Trophoblast cell (in vitro differentiated cells and primary cell): ENCODE data around the gene KIR2DL3.
"Not testable (repeated sequence)": the region's sequence is repeated elsewhere in the genome, so short reads cannot be mapped to it uniquely, and the experiment has no call there.

Experiments used
- DNase-seq, 2 donors: peaks; one replicate each; pipeline ENCODE4 v3.0.0-alpha.2; 2016
- H2AFZ ChIP-seq: 2 replicates; pipeline ENCODE4 v1.6.1; 2013; ENCODE audit warnings: low read length, moderate library complexity, mild to moderate bottlenecking; ENCODE audit not compliant: insufficient read depth, poor library complexity
- H2AK5ac ChIP-seq: 2 replicates; pipeline ENCODE4 v1.6.1; 2013; ENCODE audit warnings: mild to moderate bottlenecking, low read length
- H2BK120ac ChIP-seq: 2 replicates; pipeline ENCODE4 v1.6.1; 2013; ENCODE audit warnings: low read length, mild to moderate bottlenecking, moderate library complexity; ENCODE audit not compliant: insufficient read depth, poor library complexity
- H2BK12ac ChIP-seq: 2 replicates; pipeline ENCODE4 v1.6.1; 2013; ENCODE audit warnings: mild to moderate bottlenecking, low read length, moderate library complexity
- H2BK5ac ChIP-seq: 2 replicates; pipeline ENCODE4 v1.6.1; 2013; ENCODE audit warnings: low read length, low read depth, moderate library complexity, mild to moderate bottlenecking; ENCODE audit not compliant: poor library complexity
- H3K14ac ChIP-seq: 2 replicates; pipeline ENCODE4 v1.6.1; 2013; ENCODE audit warnings: mild to moderate bottlenecking, low read length
- H3K18ac ChIP-seq: 2 replicates; pipeline ENCODE4 v1.6.1; 2013; ENCODE audit warnings: mild to moderate bottlenecking, low read length
- H3K23ac ChIP-seq: 2 replicates; pipeline ENCODE4 v1.6.1; 2013; ENCODE audit warnings: low read length
- H3K27ac ChIP-seq: 2 replicates; pipeline ENCODE4 v1.5.1; 2013; ENCODE audit warnings: low read depth, mild to moderate bottlenecking, inconsistent platforms, low read length, moderate library complexity
- H3K27me3 ChIP-seq: 2 replicates; pipeline ENCODE4 v1.6.1; 2013; ENCODE audit warnings: inconsistent platforms, mild to moderate bottlenecking, low read length, moderate library complexity; ENCODE audit not compliant: insufficient read depth
- H3K36me3 ChIP-seq, 2 experiments: 1 replicate in 1 of 2; 2 replicates in 1 of 2; pipeline ENCODE4 v1.6.1; 2013; ENCODE audit warnings: low read length in 2 of 2, mild to moderate bottlenecking in 2 of 2, moderate library complexity in 1 of 2; ENCODE audit not compliant: insufficient read depth in 2 of 2, control insufficient read depth in 1 of 2
- H3K4ac ChIP-seq: 2 replicates; pipeline ENCODE4 v1.6.1; 2013; ENCODE audit warnings: low read depth, mild to moderate bottlenecking, low read length, moderate library complexity
- H3K4me1 ChIP-seq, 2 experiments: 1 replicate in 1 of 2; 2 replicates in 1 of 2; pipeline ENCODE4 v1.6.1; 2013; ENCODE audit warnings: low read length in 2 of 2, mild to moderate bottlenecking in 2 of 2, moderate library complexity in 1 of 2; ENCODE audit not compliant: insufficient read depth in 2 of 2, control insufficient read depth in 1 of 2
- H3K4me2 ChIP-seq: 2 replicates; pipeline ENCODE4 v1.6.1; 2013; ENCODE audit warnings: inconsistent platforms, mild to moderate bottlenecking, low read length, moderate library complexity
- H3K4me3 ChIP-seq: 2 replicates; pipeline ENCODE4 v1.5.1; 2013; ENCODE audit warnings: mild to moderate bottlenecking, low read depth, low read length, inconsistent platforms
- H3K79me1 ChIP-seq: one replicate; pipeline ENCODE4 v1.6.1; 2013; ENCODE audit warnings: low read length
- H3K79me2 ChIP-seq: 2 replicates; pipeline ENCODE4 v1.6.1; 2013; ENCODE audit warnings: low read length, mild to moderate bottlenecking; ENCODE audit not compliant: control insufficient read depth, insufficient read depth, poor library complexity
- H3K9ac ChIP-seq: 2 replicates; pipeline ENCODE4 v1.6.1; 2013; ENCODE audit warnings: mild to moderate bottlenecking, low read length
- H3K9me3 ChIP-seq: 2 replicates; pipeline ENCODE4 v1.6.1; 2013; ENCODE audit warnings: low read depth, mild to moderate bottlenecking, control low read depth, inconsistent platforms, low read length; ENCODE audit not compliant: insufficient read depth
- H4K12ac ChIP-seq: 2 replicates; pipeline ENCODE4 v1.6.1; 2013; ENCODE audit warnings: low read depth, mild to moderate bottlenecking, low read length, moderate library complexity
- H4K8ac ChIP-seq: 2 replicates; pipeline ENCODE4 v1.6.1; 2013; ENCODE audit warnings: low read depth, mild to moderate bottlenecking, low read length, moderate library complexity
- H4K91ac ChIP-seq: one replicate; pipeline ENCODE4 v1.6.1; 2013; ENCODE audit warnings: low read depth, mild to moderate bottlenecking, low read length, moderate library complexity
- WGBS: extraction: QIAGEN DNeasy Blood & Tissue Kit; methylation state at CpG from one replicate; pipeline ENCODE4 v1.1.7; 2013; ENCODE audit warnings: missing lambda C conversion rate; ENCODE audit not compliant: insufficient read length, insufficient coverage; ENCODE audit errors: extremely low coverage; 5-methylcytosine and 5-hydroxymethylcytosine counted together

The KIR2DL3 gene

GRCh38 chr19:54750276-54750675 lies 12.0 kb downstream of the KIR2DL3 start:
- H2BK12ac ChIP-seq, H4K12ac ChIP-seq, H3K4me3 ChIP-seq, H2AK5ac ChIP-seq, H4K8ac ChIP-seq, H3K27me3 ChIP-seq, H3K79me1 ChIP-seq, H2AFZ ChIP-seq, H3K23ac ChIP-seq, H3K18ac ChIP-seq, H3K9ac ChIP-seq, DNase-seq, H3K79me2 ChIP-seq, H3K4me2 ChIP-seq, H3K14ac ChIP-seq, H3K27ac ChIP-seq, H4K91ac ChIP-seq, H3K4me1 ChIP-seq, H2BK120ac ChIP-seq, H3K4ac ChIP-seq, H3K36me3 ChIP-seq, H2BK5ac ChIP-seq: not testable (repeated sequence)
- WGBS: no CpG with 5 or more reads among the region's 6 CpGs
- H3K9me3 ChIP-seq: peaks cover 12% of the 10 kb centered on the region

DNA sequence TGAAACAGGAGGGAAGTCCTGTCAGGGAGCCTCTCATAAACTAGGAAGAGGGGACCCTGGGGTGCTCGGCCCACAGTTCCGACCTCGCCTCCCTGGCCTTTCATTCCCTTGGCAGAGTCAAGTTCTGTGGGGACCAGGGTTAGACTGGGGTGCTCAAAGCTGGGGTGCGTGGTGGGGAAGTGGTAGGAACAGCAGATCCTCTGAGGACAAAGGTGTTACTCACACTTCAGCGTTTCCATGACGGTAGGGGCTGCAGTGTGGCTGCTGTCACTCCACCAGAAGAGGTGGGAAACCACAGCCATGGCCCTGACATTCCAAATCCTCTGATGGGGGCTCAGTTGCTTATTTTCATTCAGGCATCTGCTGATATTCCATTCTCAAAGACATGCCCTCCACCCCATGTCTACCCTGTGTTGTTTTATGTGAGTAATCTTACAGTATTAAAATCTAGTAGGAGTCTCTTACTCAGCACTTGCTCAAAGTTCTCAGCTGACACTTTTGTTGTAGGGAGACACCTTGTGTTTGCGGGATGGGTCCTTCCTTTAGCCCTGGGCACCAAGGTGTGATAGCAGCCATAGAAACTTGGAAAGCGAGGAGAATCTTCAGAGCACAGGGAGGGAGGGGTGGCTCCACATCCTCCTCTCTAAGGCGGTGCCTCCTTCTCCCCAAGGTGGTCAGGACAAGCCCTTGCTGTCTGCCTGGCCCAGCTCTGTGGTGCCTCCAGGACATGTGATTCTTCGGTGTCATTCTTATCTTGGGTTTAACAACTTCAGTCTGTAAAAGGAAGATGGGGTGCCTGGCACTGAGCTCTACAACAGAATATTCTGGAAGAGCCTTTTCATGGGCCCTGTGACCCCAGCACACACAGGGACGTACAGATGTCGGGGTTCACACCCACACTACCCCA lies 18.1 kb downstream of the KIR2DL3 start:
- not testable (repeated sequence) for H4K91ac ChIP-seq, H3K23ac ChIP-seq, H3K36me3 ChIP-seq, H3K4me1 ChIP-seq, DNase-seq, H2BK12ac ChIP-seq, H4K12ac ChIP-seq, H2BK120ac ChIP-seq, H3K14ac ChIP-seq, H3K4me2 ChIP-seq, H2AK5ac ChIP-seq, H2AFZ ChIP-seq, H3K4me3 ChIP-seq, H3K27me3 ChIP-seq, H3K4ac ChIP-seq, H2BK5ac ChIP-seq, H3K9ac ChIP-seq, H3K27ac ChIP-seq, H4K8ac ChIP-seq, H3K79me1 ChIP-seq, H3K18ac ChIP-seq, H3K79me2 ChIP-seq
- no CpG with 5 or more reads among the region's 12 CpGs for WGBS
- H3K9me3 ChIP-seq: peaks cover 30% of the 10 kb centered on the region

- not testable (repeated sequence) for H2BK5ac ChIP-seq, H3K4me1 ChIP-seq, H2AK5ac ChIP-seq, H3K14ac ChIP-seq, H3K4me2 ChIP-seq, H4K12ac ChIP-seq, H3K36me3 ChIP-seq, H4K91ac ChIP-seq, H2AFZ ChIP-seq, H2BK12ac ChIP-seq, H3K4me3 ChIP-seq, H3K23ac ChIP-seq, H3K4ac ChIP-seq, H3K18ac ChIP-seq, H3K27ac ChIP-seq, H3K79me2 ChIP-seq, H3K9ac ChIP-seq, H2BK120ac ChIP-seq, DNase-seq, H4K8ac ChIP-seq, H3K79me1 ChIP-seq, H3K27me3 ChIP-seq
- H3K9me3 ChIP-seq: peaks cover 28% of the 10 kb centered on the region
- no CpG with 5 or more reads among the region's 6 CpGs for WGBS
These were observed 20.3 kb downstream of the KIR2DL3 start for GRCh38 chr19:54758577-54758976.

DNA sequence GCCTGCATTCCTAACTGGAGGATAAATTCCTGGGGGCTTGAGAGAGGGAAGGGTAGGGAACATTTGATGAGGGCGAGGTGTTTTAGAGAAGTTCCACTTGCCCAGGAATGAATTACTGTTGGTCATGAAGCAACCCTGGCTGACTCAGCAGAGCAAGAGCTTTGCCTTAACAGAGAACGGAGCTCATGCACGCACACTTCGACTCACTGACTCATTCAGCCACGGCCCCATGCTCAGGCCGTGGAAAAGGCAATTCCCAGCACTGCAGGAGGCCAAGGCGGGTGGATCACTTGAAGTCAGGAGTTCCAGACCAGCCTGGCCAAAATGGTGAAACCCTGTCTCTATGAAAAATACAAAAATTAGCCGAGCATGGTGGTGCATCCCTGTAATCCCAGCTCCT lies 25.9 kb downstream of the KIR2DL3 start:
- H3K36me3 ChIP-seq, H2AK5ac ChIP-seq, H3K79me1 ChIP-seq, H3K4me3 ChIP-seq, H3K9ac ChIP-seq, H3K4me2 ChIP-seq, H3K4me1 ChIP-seq, H3K79me2 ChIP-seq, H2BK120ac ChIP-seq, H4K12ac ChIP-seq, H2AFZ ChIP-seq, H3K14ac ChIP-seq, H3K4ac ChIP-seq, H3K23ac ChIP-seq, H3K18ac ChIP-seq, H3K9me3 ChIP-seq, H4K91ac ChIP-seq, H3K27ac ChIP-seq, H4K8ac ChIP-seq, H2BK5ac ChIP-seq, H2BK12ac ChIP-seq, H3K27me3 ChIP-seq: not testable (repeated sequence)
- WGBS: no CpG with 5 or more reads among the region's 8 CpGs
- DNase-seq: peak in 1 of 2 donors; percentile 21
